Measurements from ENCODE around the gene RAD51B.

The RAD51B gene

DNA sequence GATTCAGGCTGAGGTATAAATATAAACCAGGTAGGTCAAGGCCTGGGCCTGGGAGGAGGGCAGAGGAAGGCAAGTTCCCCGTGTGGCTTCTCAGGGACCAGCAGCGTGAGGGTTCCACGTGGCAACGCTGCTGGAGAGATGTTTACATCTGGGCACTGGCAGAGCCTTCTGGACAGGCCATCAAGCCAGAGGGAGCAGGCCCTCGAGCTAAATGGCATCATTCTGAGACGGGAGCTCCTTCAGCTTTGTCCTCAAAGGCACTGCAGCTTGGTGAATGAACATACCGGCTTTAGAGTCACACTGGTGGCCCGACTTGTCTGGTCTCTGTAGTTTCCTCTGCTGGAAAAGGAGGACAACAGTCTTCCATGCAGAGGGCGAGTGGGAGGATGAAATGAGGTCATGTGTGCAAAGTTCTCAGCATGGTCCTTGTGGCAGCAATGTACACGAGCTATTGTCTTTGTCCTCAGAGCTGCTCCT lies 742.0 kb downstream of the RAD51B start:
- DNase-seq (ENCODE audit: low read depth): no peak
- no peak overlapping the region for H3K4me3 ChIP-seq (ENCODE audit: low read depth, low read length)
- TF ChIP-seq, protein P1, sequence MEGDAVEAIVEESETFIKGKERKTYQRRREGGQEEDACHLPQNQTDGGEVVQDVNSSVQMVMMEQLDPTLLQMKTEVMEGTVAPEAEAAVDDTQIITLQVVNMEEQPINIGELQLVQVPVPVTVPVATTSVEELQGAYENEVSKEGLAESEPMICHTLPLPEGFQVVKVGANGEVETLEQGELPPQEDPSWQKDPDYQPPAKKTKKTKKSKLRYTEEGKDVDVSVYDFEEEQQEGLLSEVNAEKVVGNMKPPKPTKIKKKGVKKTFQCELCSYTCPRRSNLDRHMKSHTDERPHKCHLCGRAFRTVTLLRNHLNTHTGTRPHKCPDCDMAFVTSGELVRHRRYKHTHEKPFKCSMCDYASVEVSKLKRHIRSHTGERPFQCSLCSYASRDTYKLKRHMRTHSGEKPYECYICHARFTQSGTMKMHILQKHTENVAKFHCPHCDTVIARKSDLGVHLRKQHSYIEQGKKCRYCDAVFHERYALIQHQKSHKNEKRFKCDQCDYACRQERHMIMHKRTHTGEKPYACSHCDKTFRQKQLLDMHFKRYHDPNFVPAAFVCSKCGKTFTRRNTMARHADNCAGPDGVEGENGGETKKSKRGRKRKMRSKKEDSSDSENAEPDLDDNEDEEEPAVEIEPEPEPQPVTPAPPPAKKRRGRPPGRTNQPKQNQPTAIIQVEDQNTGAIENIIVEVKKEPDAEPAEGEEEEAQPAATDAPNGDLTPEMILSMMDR (IDR thresholded peaks at IDR 0.05; ENCODE audit: low read depth, low read length, missing control alignments): no peak

DNA sequence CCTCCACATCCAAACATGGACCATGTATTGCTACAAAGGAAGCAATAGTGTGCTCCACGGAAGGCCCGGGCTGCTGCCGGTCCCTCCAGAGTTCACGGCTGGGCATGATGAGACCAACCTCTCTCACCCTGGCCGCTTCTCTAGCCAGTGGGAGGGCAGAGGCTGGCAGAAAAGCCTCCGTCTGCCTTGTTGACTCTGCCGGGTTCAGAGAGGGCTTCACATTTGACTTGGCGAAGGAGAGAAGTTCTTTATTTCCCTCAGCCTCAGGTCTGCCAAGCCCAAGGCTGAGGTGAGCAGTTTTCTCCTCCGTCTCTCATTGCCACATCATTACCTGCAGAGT lies 743.3 kb downstream of the RAD51B start:
- DNase-seq (ENCODE audit: low read depth): no peak
- H3K4me3 ChIP-seq (ENCODE audit: low read depth, low read length): no peak overlapping the region
- TF ChIP-seq, protein P1 (IDR thresholded peaks at IDR 0.05; ENCODE audit: low read depth, low read length, missing control alignments): no peak

DNA sequence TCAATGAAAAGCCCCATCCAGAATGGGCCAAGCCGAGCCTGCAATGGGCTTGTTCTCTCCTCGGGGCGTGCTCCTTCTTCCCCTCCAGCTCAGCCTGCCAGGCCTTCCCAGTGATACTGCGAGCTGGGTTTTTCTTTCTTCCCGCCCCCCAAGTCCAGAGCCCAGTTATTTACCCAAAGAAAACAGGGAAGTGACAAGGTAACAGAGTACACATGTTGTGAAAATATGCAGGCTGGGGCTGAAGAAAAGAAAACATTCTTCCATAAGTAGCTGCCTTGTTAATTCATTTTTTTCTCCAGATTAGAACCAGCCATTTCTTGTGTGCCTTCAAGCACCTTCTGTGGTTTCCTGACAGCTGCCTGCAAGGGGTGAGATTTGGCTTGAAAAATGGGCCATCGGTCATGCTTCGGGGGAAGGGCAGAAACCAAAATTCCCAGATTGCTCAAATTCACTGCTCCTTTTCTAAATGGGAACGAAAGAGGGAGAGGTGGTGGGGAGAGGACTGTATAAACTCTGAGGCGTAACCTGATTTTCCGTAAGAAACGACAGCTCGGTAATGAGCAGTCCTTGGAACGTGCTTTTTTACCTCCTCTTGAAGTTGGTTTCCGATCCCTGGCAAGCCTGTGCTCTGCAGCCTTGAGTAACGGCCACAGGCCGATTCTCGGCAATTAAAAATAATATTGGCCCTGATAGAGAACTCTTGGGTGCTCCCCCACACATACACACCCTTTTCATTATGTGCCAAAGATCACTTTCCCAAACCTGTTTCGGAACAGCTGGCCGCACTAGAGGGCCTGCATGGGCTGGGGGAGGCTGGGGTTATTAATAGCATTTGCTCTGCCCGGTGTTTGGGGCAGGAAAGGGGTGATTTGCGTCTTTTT lies 743.9 kb downstream of the RAD51B start:
- DNase-seq (ENCODE audit: low read depth): no peak
- no peak overlapping the region for H3K4me3 ChIP-seq (ENCODE audit: low read depth, low read length)
- TF ChIP-seq, protein P1 (IDR thresholded peaks at IDR 0.05; ENCODE audit: low read depth, low read length, missing control alignments): no peak

DNA sequence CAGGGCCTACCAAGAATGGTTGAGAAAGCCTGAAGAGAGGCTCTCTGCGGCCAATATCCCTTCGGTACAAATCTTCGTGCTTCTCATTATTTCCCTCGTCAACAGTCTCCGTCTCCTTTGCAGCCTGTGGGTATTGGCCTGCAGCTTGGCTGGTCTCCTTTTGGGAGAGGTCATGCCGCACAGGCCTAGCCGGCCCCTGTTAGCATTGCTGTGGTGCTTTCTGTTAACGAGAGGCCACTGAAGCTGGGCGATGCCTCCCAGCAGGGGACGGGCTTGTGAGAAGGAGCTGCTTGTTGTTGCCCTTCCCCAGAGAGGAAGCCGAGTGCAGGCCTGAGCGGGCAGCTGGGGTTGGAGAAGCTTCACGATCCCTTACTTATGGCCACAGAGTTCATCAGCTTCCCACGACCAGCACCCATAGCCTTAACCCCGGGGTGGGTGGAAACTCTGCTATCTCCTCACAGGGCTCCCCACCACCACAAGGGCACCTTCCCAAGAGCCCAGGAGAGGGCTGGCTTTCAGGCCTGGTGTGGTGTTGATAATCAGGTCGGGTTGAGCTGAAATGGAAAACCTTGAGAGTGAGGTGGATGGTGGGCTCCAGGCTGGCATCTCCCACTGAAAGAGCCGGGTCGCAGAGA lies 744.7 kb downstream of the RAD51B start:
- TF ChIP-seq, protein P1 (IDR thresholded peaks at IDR 0.05; ENCODE audit: low read depth, low read length, missing control alignments): no peak
- DNase-seq (ENCODE audit: low read depth): no peak
- no peak overlapping the region for H3K4me3 ChIP-seq (ENCODE audit: low read depth, low read length)

DNA sequence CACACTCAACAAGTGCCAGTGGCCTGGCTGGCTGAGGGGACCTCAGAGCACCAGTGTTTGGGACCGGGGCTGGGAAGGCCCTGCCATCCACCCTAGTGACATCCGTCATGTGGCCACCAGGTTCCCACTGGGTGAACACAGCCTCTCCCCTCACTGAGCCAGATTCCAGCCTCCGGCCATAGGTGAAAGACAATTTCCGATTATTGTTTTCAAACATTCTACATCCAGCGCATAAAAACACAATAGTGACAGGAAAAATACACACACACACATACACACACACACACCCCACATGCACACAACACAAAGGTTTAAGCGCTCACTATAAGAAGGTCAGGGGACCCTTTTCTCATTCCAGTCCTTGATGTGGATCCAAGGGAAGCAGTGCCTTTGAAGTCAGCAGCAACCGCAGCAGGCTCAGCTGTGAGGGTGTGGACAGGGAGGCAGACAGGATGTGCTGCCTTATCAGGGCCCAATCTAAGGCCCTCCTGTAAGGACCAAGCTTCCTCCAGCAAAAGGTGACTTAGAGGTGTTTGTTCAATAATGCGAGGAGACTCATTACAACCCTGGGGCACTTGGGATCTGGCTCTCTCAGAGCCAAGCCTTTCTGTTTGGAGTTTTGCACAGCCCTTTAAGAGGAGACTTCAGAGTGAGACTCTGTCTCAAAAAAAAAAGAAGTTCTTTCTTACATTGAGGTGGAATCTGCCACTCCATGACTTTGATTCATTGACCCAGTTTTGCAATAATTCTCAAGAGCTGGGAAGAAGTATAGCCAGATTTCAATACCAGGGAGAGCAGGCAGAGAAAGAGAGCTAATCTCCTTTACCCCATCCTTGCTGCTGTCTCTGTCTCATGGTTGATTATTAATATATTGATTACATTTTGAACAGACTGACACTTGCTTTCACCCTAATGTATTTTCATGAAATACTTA lies 745.5 kb downstream of the RAD51B start:
- no peak for DNase-seq (ENCODE audit: low read depth)
- TF ChIP-seq, protein P1 (IDR thresholded peaks at IDR 0.05; ENCODE audit: low read depth, low read length, missing control alignments): no peak
- no peak overlapping the region for H3K4me3 ChIP-seq (ENCODE audit: low read depth, low read length)

DNA sequence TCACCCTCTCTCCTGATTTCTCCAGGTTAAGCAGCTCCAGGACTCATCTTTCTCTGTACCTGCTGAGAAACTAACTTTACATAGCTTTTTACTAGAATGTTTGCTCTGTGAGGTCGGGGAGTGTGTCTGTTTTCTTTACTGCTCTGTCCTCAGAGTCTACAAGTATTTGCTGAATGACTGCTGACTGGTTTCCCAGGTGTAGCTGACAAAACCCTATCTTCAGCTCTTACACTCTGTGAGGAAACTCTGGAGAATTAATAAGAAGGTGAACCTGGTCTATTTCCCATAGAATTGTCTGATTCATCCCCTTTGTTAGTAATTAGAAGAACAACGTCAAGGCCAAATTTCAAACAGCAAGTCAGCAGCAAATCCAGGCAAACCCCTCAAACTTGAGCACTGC lies 746.5 kb downstream of the RAD51B start:
- DNase-seq (ENCODE audit: low read depth): no peak
- H3K4me3 ChIP-seq (ENCODE audit: low read depth, low read length): no peak overlapping the region
- TF ChIP-seq, protein P1 (IDR thresholded peaks at IDR 0.05; ENCODE audit: low read depth, low read length, missing control alignments): no peak
